Gastrocnemius medialis (tissue), 4 donors: Measurements from ENCODE around the gene MAML2.

Experiments
- POLR2A ChIP-seq, 2 donors: fragments of 450-650 bp; IDR thresholded peaks; one replicate each; pipeline ENCODE4 v1.6.1; 2017; ENCODE audit warnings: antibody characterized with exemption in 2 of 2, mild to moderate bottlenecking in 2 of 2, moderate library complexity in 2 of 2
- TF ChIP-seq, protein P1 (sequence below), 5 experiments: fragments of 450-650 bp in 3 of 5; fragments of 200-600 bp in 2 of 5; sonication (generic) in 2 of 5; IDR thresholded peaks in 4 of 5; conservative IDR thresholded peaks in 1 of 5; 1 replicate in 4 of 5; 2 replicates in 1 of 5; pipeline ENCODE4 v1.5.1; 2016 to 2019; ENCODE audit warnings: antibody characterized with exemption in 5 of 5, mild to moderate bottlenecking in 3 of 5, moderate library complexity in 3 of 5

DNA sequence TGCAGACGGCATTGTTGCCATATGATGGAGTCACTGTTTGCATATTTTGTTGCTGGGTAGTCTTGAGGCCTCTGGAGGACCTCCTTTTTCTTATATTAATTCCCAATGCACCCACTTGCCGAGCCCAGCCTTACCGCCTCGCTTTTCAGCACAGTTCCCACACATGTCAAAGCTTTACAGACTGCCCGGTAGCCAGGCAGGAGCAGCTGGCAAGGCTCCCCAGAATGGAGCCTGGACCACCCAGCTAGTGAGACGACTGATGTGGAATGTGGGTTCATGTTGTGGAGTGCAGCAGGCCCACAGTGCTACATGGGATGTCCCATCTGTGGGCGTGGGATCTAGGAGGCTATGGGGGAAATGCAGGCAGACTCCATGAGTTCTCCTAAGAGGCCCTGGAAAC, 319.7 kb downstream of the MAML2 start:
- TF ChIP-seq, protein P1, sequence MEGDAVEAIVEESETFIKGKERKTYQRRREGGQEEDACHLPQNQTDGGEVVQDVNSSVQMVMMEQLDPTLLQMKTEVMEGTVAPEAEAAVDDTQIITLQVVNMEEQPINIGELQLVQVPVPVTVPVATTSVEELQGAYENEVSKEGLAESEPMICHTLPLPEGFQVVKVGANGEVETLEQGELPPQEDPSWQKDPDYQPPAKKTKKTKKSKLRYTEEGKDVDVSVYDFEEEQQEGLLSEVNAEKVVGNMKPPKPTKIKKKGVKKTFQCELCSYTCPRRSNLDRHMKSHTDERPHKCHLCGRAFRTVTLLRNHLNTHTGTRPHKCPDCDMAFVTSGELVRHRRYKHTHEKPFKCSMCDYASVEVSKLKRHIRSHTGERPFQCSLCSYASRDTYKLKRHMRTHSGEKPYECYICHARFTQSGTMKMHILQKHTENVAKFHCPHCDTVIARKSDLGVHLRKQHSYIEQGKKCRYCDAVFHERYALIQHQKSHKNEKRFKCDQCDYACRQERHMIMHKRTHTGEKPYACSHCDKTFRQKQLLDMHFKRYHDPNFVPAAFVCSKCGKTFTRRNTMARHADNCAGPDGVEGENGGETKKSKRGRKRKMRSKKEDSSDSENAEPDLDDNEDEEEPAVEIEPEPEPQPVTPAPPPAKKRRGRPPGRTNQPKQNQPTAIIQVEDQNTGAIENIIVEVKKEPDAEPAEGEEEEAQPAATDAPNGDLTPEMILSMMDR (IDR thresholded peaks at IDR 0.05 in 4 of 5, conservative IDR thresholded peaks at IDR 0.05 in 1 of 5) = no peak
- TF ChIP-seq POLR2A (IDR thresholded peaks at IDR 0.05) = no peak
